ENCODE measurements around the gene EPAS1.

EPAS1 gene

GRCh38 chr2:46388881-46389280, 91.7 kb downstream of the EPAS1 start:
- Histone ChIP-seq H3K4me3 (replicated peaks; ENCODE audit: insufficient read depth, low read length) (no peak overlapping the region), H3K27ac (replicated peaks) (no peak overlapping the region), H3K27me3 (ENCODE audit: insufficient read depth, poor library complexity, severe bottlenecking) (no peaks in the 10 kb centered on the region)
- TF ChIP-seq GABPA (IDR thresholded peaks at IDR 0.05; ENCODE audit: low read depth) (no peak), REST (IDR thresholded peaks at IDR 0.05; ENCODE audit: insufficient replicate concordance, low read depth) (no peak), SPI1 (IDR thresholded peaks at IDR 0.05; ENCODE audit: borderline replicate concordance, low read depth) (no peak), CTCF (IDR thresholded peaks at IDR 0.05; ENCODE audit: insufficient read depth, low read length) (no peak), POLR2AphosphoS5 (IDR thresholded peaks at IDR 0.05; ENCODE audit: low read depth) (no peak)
- no peak for DNase-seq (ENCODE audit: low read depth in 1 of 2, low spot score in 1 of 2)

- H3K4me3 ChIP-seq (replicated peaks; ENCODE audit: insufficient read depth, low read length), result no peak overlapping the region
- H3K27ac ChIP-seq (replicated peaks), result no peak overlapping the region
- no peak for DNase-seq (ENCODE audit: low read depth in 1 of 2, low spot score in 1 of 2)
- TF ChIP-seq CTCF (IDR thresholded peaks at IDR 0.05; ENCODE audit: insufficient read depth, low read length) (no peak), SPI1 (IDR thresholded peaks at IDR 0.05; ENCODE audit: borderline replicate concordance, low read depth) (no peak), REST (IDR thresholded peaks at IDR 0.05; ENCODE audit: insufficient replicate concordance, low read depth) (no peak), POLR2AphosphoS5 (IDR thresholded peaks at IDR 0.05; ENCODE audit: low read depth) (no peak), GABPA (IDR thresholded peaks at IDR 0.05; ENCODE audit: low read depth) (no peak)
- no peaks in the 10 kb centered on the region for H3K27me3 ChIP-seq (ENCODE audit: insufficient read depth, poor library complexity, severe bottlenecking)
Measured at GRCh38 chr2:46389417-46389916, 92.3 kb downstream of the EPAS1 start.

GRCh38 chr2:46390036-46390435, 92.8 kb downstream of the EPAS1 start:
- no peak for TF ChIP-seq SPI1 (IDR thresholded peaks at IDR 0.05; ENCODE audit: borderline replicate concordance, low read depth)
- TF ChIP-seq POLR2AphosphoS5 (IDR thresholded peaks at IDR 0.05; ENCODE audit: low read depth), result no peak
- no peak for TF ChIP-seq CTCF (IDR thresholded peaks at IDR 0.05; ENCODE audit: insufficient read depth, low read length)
- no peak for TF ChIP-seq GABPA (IDR thresholded peaks at IDR 0.05; ENCODE audit: low read depth)
- TF ChIP-seq REST (IDR thresholded peaks at IDR 0.05; ENCODE audit: insufficient replicate concordance, low read depth), result no peak
- DNase-seq (ENCODE audit: low read depth in 1 of 2, low spot score in 1 of 2), result no peak
- no peaks in the 10 kb centered on the region for H3K27me3 ChIP-seq (ENCODE audit: insufficient read depth, poor library complexity, severe bottlenecking)
- no peak overlapping the region for H3K4me3 ChIP-seq (replicated peaks; ENCODE audit: insufficient read depth, low read length)
- no peak overlapping the region for H3K27ac ChIP-seq (replicated peaks)

All from HL-60 (cell line).